Prostate gland (tissue), 2 donors: ENCODE data around the gene UBASH3B.

Experiments
- CTCF ChIP-seq, 4 experiments: fragments of 200-600 bp in 2 of 4; fragments of 450-650 bp in 2 of 4; sonication (generic) in 2 of 4; IDR thresholded peaks; 1 replicate in 3 of 4; 2 replicates in 1 of 4; pipeline ENCODE4 v1.5.1; 2016 to 2019; ENCODE audit warnings: antibody characterized with exemption in 4 of 4, mild to moderate bottlenecking in 2 of 4, moderate library complexity in 2 of 4
- POLR2A ChIP-seq: fragments of 450-650 bp; IDR thresholded peaks from one replicate; pipeline ENCODE4 v1.6.1; 2016; ENCODE audit warnings: antibody characterized with exemption, mild to moderate bottlenecking
- POLR2AphosphoS5 ChIP-seq: sonication (generic); formaldehyde crosslinking; IDR thresholded peaks from one replicate; pipeline ENCODE4 v1.6.1; 2017; ENCODE audit warnings: antibody characterized with exemption

- TF ChIP-seq CTCF (IDR thresholded peaks at IDR 0.05) (no peak), POLR2A (no peak), POLR2AphosphoS5 (no peak)
These were observed 166.7 kb downstream of the UBASH3B start for GRCh38 chr11:122822241-122822640.
